RPMI8226 (cell line): Measurements from ENCODE around the gene ZDHHC20.

Experiments used
- DNase-seq: peaks from one replicate; pipeline ENCODE4 v3.0.0-alpha.2; 2015

The ZDHHC20 gene

GRCh38 chr13:21458813-21459701, at the start of gene ZDHHC20:
Gene ZDHHC20, minus strand, starts transcription at chr13:21459303. Its CDS starts 132 bp downstream, at chr13:21459171.
- peak; percentile 87 for DNase-seq

- DNase-seq: no peak
These were observed 45.3 kb upstream of the ZDHHC20 start for GRCh38 chr13:21504379-21504778.

GRCh38 chr13:21501686-21502085, 42.6 kb upstream of the ZDHHC20 start:
- DNase-seq: no peak

- DNase-seq: no peak
These were observed 27.2 kb upstream of the ZDHHC20 start for GRCh38 chr13:21486322-21486721.

GRCh38 chr13:21483748-21484147, 24.6 kb upstream of the ZDHHC20 start:
- no peak for DNase-seq

GRCh38 chr13:21481359-21481758, 22.3 kb upstream of the ZDHHC20 start:
- no peak for DNase-seq

GRCh38 chr13:21478881-21479808, 20.0 kb upstream of the ZDHHC20 start:
- DNase-seq: peak; percentile 72

GRCh38 chr13:21476893-21477472, 17.9 kb upstream of the ZDHHC20 start:
- DNase-seq: peak; percentile 68

GRCh38 chr13:21475115-21475514, 16.0 kb upstream of the ZDHHC20 start:
- DNase-seq: no peak

- DNase-seq: no peak
These were observed 11.7 kb upstream of the ZDHHC20 start for GRCh38 chr13:21470785-21471184.

- DNase-seq: no peak
These were observed 7.4 kb upstream of the ZDHHC20 start for GRCh38 chr13:21466527-21466926.

GRCh38 chr13:21465710-21466160, 6.6 kb upstream of the ZDHHC20 start:
- DNase-seq: no peak

- no peak for DNase-seq
These were observed 4.3 kb upstream of the ZDHHC20 start for GRCh38 chr13:21463424-21463823.

GRCh38 chr13:21461131-21461530, 2.0 kb upstream of the ZDHHC20 start:
- no peak for DNase-seq

GRCh38 chr13:21458451-21458812, 671 bp downstream of the ZDHHC20 start:
- peak; percentile 64 for DNase-seq

- no peak for DNase-seq
These were observed 5.6 kb downstream of the ZDHHC20 start for GRCh38 chr13:21453387-21454081.

GRCh38 chr13:21450936-21451335, 8.2 kb downstream of the ZDHHC20 start:
- DNase-seq: no peak

GRCh38 chr13:21446656-21447055, 12.4 kb downstream of the ZDHHC20 start:
- no peak for DNase-seq

- no peak for DNase-seq
These were observed 13.3 kb downstream of the ZDHHC20 start for GRCh38 chr13:21445759-21446158.

- DNase-seq: no peak
These were observed 15.9 kb downstream of the ZDHHC20 start for GRCh38 chr13:21443171-21443570.

GRCh38 chr13:21436582-21436981, 22.5 kb downstream of the ZDHHC20 start:
- no peak for DNase-seq

GRCh38 chr13:21435687-21436151, 23.4 kb downstream of the ZDHHC20 start:
- DNase-seq: peak; percentile 7
